Naive thymus-derived CD8-positive, alpha-beta T cell (primary cell): Measurements from ENCODE around the gene FUCA2. TPM values are rescaled to one million over a fixed set of nuclear protein-coding genes. Genes with fewer than 3 reads are reported as not detected.

ENCODE experiments used
- ATAC-seq, 2 donors: fragments of 150-1000 bp; cut with Tn5 transposase in 1 of 2; sonication (Bioruptor Pico), chemical (Tn5 transposase) in 1 of 2; 1 replicate in 1 of 2; 2 replicates in 1 of 2; pipeline ENCODE4 v1.10.0; 2021; ENCODE audit warnings: mild to moderate bottlenecking in 2 of 2, moderate library complexity in 2 of 2
- POLR2A ChIA-PET: fragments of 350-600 bp; sonication (Branson Sonifier 250); formaldehyde crosslinking; loops from one replicate; lab custom pipeline; 2021; ENCODE audit warnings: antibody characterized with exemption; lab: Charles Lee
- DNase-seq, 10 donors: peaks; one replicate each; pipeline versions ENCODE4 v3.0.0 to v3.0.0-alpha.2; 2020 to 2022
- H3K27ac Mint-ChIP-seq, 10 donors: one replicate each; pipeline ENCODE4 v1.8.0; 2020 to 2022; ENCODE audit warnings: mild to moderate bottlenecking in 10 of 10, mixed read lengths in 10 of 10, moderate library complexity in 4 of 10, inconsistent platforms in 1 of 10
- H3K27me3 Mint-ChIP-seq, 5 donors: one replicate each; pipeline ENCODE4 v1.8.0; 2021 to 2022; ENCODE audit warnings: mixed read lengths in 5 of 5
- H3K36me3 Mint-ChIP-seq, 3 donors: one replicate each; pipeline ENCODE4 v1.8.0; 2020 to 2022; ENCODE audit warnings: mixed read lengths in 3 of 3, mild to moderate bottlenecking in 2 of 3, inconsistent platforms in 1 of 3
- H3K4me1 Mint-ChIP-seq, 4 donors: one replicate each; pipeline ENCODE4 v1.8.0; 2021 to 2022; ENCODE audit warnings: mixed read lengths in 4 of 4
- H3K4me3 Mint-ChIP-seq, 10 donors: one replicate each; pipeline ENCODE4 v1.8.0; 2020 to 2022; ENCODE audit warnings: mild to moderate bottlenecking in 10 of 10, mixed read lengths in 10 of 10, moderate library complexity in 6 of 10, inconsistent platforms in 1 of 10
- H3K9me3 Mint-ChIP-seq, 9 donors: one replicate each; pipeline ENCODE4 v1.8.0; 2020 to 2022; ENCODE audit warnings: mixed read lengths in 9 of 9, mild to moderate bottlenecking in 3 of 9, inconsistent platforms in 1 of 9, moderate library complexity in 1 of 9
- polyA plus RNA-seq, 3 donors: library from polyadenylated mRNA; unstranded; fragments of 300-500 nt; fragmentation: Illumina TruSeq; gene quantifications; one replicate each; pipeline ENCODE4 v1.2.3, GENCODE V29; 2021
- total RNA-seq, 8 experiments: library from RNA in 2 of 8; stranded (reverse) in 2 of 8; gene quantifications; one replicate each; pipeline ENCODE4 v1.2.3 and lab custom pipeline; 2021 to 2026

The FUCA2 gene
- total and polyA plus RNA-seq, 5 experiments from 2014 or later: 3.1 to 13.1 (median 4.7) TPM

DNA sequence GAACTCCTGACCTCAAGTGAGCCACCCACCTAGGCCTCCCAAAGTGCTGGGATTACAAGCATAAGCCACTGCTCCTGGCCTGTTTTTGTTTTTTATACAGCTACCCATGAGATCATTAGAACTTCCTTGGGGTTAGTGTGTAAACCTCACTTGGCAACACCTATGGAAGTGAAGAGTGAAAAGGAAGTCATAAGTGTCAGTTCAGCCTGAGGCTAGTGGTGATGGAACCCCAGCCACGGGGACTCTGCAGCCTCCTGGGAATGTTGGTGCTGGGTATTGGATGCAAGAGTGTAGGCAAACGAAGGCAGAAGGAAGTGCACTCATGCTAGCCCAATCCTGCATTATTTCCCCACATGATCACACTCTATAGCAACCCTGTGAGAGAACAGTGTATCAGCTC lies 33.6 kb upstream of the FUCA2 start:
- peak overlapping the region in 7 of 10 donors; percentile 5 to 72 (median 44) for H3K4me3 Mint-ChIP-seq
- DNase-seq: no peak
- POLR2A ChIA-PET: no interaction called here
- H3K27ac Mint-ChIP-seq: peak overlapping the region in 9 of 10 donors; percentile 5 to 89 (median 74)
- no peaks in the 10 kb centered on the region for H3K36me3 Mint-ChIP-seq
- peaks cover 0 to 11% (median 0%) of the 10 kb centered on the region in 5 donors for H3K27me3 Mint-ChIP-seq
- H3K9me3 Mint-ChIP-seq: no peaks in the 10 kb centered on the region
- peaks cover 7 to 59% (median 18%) of the 10 kb centered on the region in 4 donors for H3K4me1 Mint-ChIP-seq
- ATAC-seq: no peak

GRCh38 chr6:143544011-143544696 lies 32.6 kb upstream of the FUCA2 start:
- ATAC-seq: no peak
- POLR2A ChIA-PET: no interaction called here
- H3K27ac Mint-ChIP-seq: peak overlapping the region in 3 of 10 donors; percentile 9 to 85 (median 65)
- peaks cover 0 to 11% (median 0%) of the 10 kb centered on the region in 5 donors for H3K27me3 Mint-ChIP-seq
- peak overlapping the region in 1 of 10 donors; percentile 11 for H3K4me3 Mint-ChIP-seq
- no peaks in the 10 kb centered on the region for H3K9me3 Mint-ChIP-seq
- no peak for DNase-seq
- H3K36me3 Mint-ChIP-seq: no peaks in the 10 kb centered on the region
- peaks cover 5 to 63% (median 23%) of the 10 kb centered on the region in 4 donors for H3K4me1 Mint-ChIP-seq

DNA sequence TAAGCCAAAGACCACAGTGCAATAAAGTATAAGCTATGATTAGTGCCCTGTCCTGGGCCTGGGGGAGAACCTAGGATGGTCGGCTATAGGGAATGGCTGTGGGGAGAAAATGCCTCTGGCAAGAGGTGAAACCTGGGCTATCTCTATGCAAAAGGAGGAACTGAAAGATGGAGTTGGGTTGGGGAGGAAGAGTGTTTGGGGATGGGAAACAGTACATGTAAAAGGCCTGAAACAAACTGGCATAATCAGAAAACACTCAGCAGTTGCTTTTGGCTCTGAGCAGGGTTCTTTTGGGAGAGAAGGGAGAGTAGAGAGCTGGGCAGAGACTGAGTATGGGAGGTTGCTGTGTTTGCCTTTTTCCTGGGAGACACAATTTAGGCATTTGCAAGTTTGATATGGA lies 31.9 kb upstream of the FUCA2 start:
- peaks cover 0 to 11% (median 0%) of the 10 kb centered on the region in 5 donors for H3K27me3 Mint-ChIP-seq
- peak overlapping the region in 1 of 10 donors; percentile 8 for H3K4me3 Mint-ChIP-seq
- H3K9me3 Mint-ChIP-seq: no peaks in the 10 kb centered on the region
- DNase-seq (no peak), ATAC-seq (no peak)
- H3K27ac Mint-ChIP-seq: peak overlapping the region in 3 of 10 donors; percentile 9 to 72 (median 23)
- H3K36me3 Mint-ChIP-seq: no peaks in the 10 kb centered on the region
- peaks cover 5 to 67% (median 23%) of the 10 kb centered on the region in 4 donors for H3K4me1 Mint-ChIP-seq
- POLR2A ChIA-PET: interaction anchor here (0.6 kb wide), 1 partner anchor 33 kb away, joined by 4 read pairs; no protein-coding TSS in a partner anchor

DNA sequence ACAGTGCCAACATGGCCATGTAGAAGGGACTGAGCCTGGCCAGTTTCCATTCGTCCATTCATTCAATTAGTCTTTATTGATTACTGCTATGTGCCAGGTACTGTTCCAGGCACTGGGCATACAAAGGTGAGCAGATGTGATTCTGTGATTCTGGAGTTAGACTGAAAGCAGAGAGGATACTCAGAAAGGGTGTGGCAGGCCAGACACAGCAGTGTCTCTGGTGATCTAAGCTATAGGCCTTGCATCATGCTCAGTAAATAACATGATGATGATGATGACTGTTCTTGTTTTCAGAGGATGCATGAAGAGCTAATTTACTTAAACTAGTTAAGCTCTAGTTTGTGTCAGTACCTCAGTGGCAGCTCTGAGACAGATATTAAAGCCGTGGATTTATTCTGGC lies 31.4 kb upstream of the FUCA2 start:
- POLR2A ChIA-PET: interaction anchor here (0.6 kb wide), 1 partner anchor 33 kb away, joined by 4 read pairs; no protein-coding TSS in a partner anchor
- Mint-ChIP-seq H3K4me1 (peaks cover 5 to 70% (median 25%) of the 10 kb centered on the region in 4 donors), H3K36me3 (no peaks in the 10 kb centered on the region), H3K9me3 (no peaks in the 10 kb centered on the region), H3K27ac (peak overlapping the region in 2 of 10 donors; percentile 22 to 72), H3K4me3 (no peak overlapping the region), H3K27me3 (peaks cover 0 to 11% (median 0%) of the 10 kb centered on the region in 5 donors)
- no peak for DNase-seq
- no peak for ATAC-seq

DNA sequence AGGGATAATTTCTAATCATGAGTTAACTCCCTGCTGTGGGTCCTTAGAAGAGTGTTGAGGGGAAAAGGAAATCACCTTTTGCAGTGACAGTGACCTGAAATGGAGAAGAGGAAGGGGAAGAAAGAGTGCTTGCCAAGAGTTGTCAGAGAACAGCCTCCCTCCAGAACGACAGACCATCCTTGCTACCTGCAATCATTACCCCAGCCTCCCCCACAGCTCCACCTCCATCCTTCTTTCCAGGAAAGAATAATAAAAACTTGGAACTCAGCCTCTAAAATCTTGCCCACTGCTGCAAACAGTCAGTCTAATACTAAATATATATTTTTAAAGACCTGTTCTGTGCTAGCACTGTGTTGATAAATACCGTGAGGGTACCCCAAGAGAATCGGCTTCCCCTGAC lies 28.7 kb upstream of the FUCA2 start:
- DNase-seq: no peak
- H3K4me1 Mint-ChIP-seq: peaks cover 7 to 67% (median 23%) of the 10 kb centered on the region in 4 donors
- no peaks in the 10 kb centered on the region for H3K36me3 Mint-ChIP-seq
- H3K9me3 Mint-ChIP-seq: no peaks in the 10 kb centered on the region
- peak overlapping the region in 3 of 10 donors; percentile 45 to 84 (median 51) for H3K4me3 Mint-ChIP-seq
- peak overlapping the region in 4 of 10 donors; percentile 3 to 84 (median 8) for H3K27ac Mint-ChIP-seq
- POLR2A ChIA-PET: no interaction called here
- peaks cover 0 to 11% (median 0%) of the 10 kb centered on the region in 5 donors for H3K27me3 Mint-ChIP-seq
- ATAC-seq: no peak

- peak overlapping the region in 2 of 10 donors; percentile 51 to 84 for H3K4me3 Mint-ChIP-seq
- H3K27ac Mint-ChIP-seq: peak overlapping the region in 2 of 10 donors; percentile 41 to 84
- POLR2A ChIA-PET: no interaction called here
These were observed 28.2 kb upstream of the FUCA2 start for GRCh38 chr6:143539734-143540133.

DNA sequence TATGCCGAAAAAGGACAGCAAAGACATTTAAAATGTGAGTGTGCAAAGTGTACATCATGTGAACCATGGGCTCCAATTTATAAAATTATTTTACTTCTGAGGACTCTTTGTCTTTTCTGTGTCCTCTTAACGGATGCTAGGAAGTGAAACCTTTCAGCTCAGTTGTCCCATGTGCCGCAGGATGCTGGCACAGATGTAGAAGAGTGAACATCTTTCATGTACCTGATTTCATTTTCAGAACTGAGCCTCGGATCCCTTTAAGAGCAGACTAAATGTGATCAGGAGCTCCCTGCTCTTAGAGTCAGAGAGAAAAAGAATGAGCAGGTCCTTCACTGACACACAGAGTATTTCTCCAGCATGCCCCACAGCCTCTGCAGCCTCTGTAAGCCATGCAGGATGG lies 27.6 kb upstream of the FUCA2 start:
- Mint-ChIP-seq H3K9me3 (no peaks in the 10 kb centered on the region), H3K36me3 (no peaks in the 10 kb centered on the region), H3K27ac (peak overlapping the region in 2 of 10 donors; percentile 41 to 84), H3K4me1 (peaks cover 6 to 64% (median 19%) of the 10 kb centered on the region in 4 donors), H3K4me3 (peak overlapping the region in 1 of 10 donors; percentile 84), H3K27me3 (peaks cover 0 to 11% (median 0%) of the 10 kb centered on the region in 5 donors)
- POLR2A ChIA-PET: no interaction called here
- ATAC-seq (no peak), DNase-seq (no peak)

More at GRCh38 chr6:143539734-143540133, 28.2 kb upstream of the FUCA2 start:
- Mint-ChIP-seq H3K27me3 (peaks cover 0 to 11% (median 0%) of the 10 kb centered on the region in 5 donors), H3K9me3 (no peaks in the 10 kb centered on the region), H3K36me3 (no peaks in the 10 kb centered on the region), H3K4me1 (peaks cover 6 to 67% (median 20%) of the 10 kb centered on the region in 4 donors)
- ATAC-seq (no peak), DNase-seq (no peak)

GRCh38 chr6:143538374-143538773 lies 26.9 kb upstream of the FUCA2 start:
- DNase-seq (no peak), ATAC-seq (no peak)
- H3K27me3 Mint-ChIP-seq: peaks cover 0 to 7% (median 0%) of the 10 kb centered on the region in 5 donors
- no peaks in the 10 kb centered on the region for H3K36me3 Mint-ChIP-seq
- POLR2A ChIA-PET: no interaction called here
- H3K4me3 Mint-ChIP-seq: peak overlapping the region; percentile 61 to 88 (median 80)
- peak overlapping the region in 3 of 10 donors; percentile 36 to 84 (median 75) for H3K27ac Mint-ChIP-seq
- H3K9me3 Mint-ChIP-seq: no peaks in the 10 kb centered on the region
- peaks cover 3 to 57% (median 17%) of the 10 kb centered on the region in 4 donors for H3K4me1 Mint-ChIP-seq

- peak overlapping the region; percentile 70 to 91 (median 80) for H3K4me3 Mint-ChIP-seq
- DNase-seq: peak; percentile 13 to 71 (median 48)
- peak; percentile 82 to 88 for ATAC-seq
- H3K27me3 Mint-ChIP-seq: no peaks in the 10 kb centered on the region
- peaks cover 2 to 44% (median 17%) of the 10 kb centered on the region in 4 donors for H3K4me1 Mint-ChIP-seq
- no peaks in the 10 kb centered on the region for H3K9me3 Mint-ChIP-seq
- peak overlapping the region in 7 of 10 donors; percentile 14 to 84 (median 43) for H3K27ac Mint-ChIP-seq
- POLR2A ChIA-PET: interaction anchor here (0.6 to 1.6 kb wide), 2 partner anchors 86 to 807 kb away, joined by 4 to 5 read pairs; partner anchors contain the start of genes ADAT2 and PEX3
- no peaks in the 10 kb centered on the region for H3K36me3 Mint-ChIP-seq
These were observed 25.6 kb upstream of the FUCA2 start for GRCh38 chr6:143536866-143537691.

GRCh38 chr6:143536461-143536865 lies 24.9 kb upstream of the FUCA2 start:
- H3K4me3 Mint-ChIP-seq: peak overlapping the region; percentile 68 to 91 (median 79)
- DNase-seq (peak in 8 of 10 donors; percentile 5 to 49 (median 26)), ATAC-seq (peak; percentile 69 to 79)
- H3K27ac Mint-ChIP-seq: peak overlapping the region in 6 of 10 donors; percentile 16 to 81 (median 68)
- no peaks in the 10 kb centered on the region for H3K9me3 Mint-ChIP-seq
- H3K36me3 Mint-ChIP-seq: no peaks in the 10 kb centered on the region
- POLR2A ChIA-PET: interaction anchor here (0.6 to 1.6 kb wide), 2 partner anchors 86 to 808 kb away, joined by 4 to 5 read pairs; partner anchors contain the start of genes ADAT2 and PEX3
- no peaks in the 10 kb centered on the region for H3K27me3 Mint-ChIP-seq
- H3K4me1 Mint-ChIP-seq: peaks cover 2 to 38% (median 17%) of the 10 kb centered on the region in 4 donors

DNA sequence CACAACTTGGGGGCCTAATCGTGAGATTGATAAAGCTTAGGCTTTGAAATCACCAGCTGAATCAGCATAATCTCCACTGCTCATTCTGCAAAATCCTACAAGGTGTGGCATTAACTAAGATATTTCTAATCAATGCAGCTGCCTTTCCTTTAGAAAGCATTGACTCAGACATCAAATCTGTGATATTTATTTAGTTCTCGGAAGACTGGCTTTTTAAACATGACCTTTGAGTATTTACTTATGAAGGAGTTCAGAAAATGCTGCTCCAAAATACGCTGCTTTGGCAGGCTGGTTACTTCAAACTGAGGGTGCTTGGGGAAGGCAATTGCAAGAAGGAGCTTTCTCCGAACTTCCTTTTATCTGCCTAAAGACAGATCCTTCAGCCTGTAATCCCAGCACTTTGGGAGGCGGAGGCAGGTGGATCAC lies 23.7 kb upstream of the FUCA2 start:
- peak overlapping the region in 3 of 10 donors; percentile 28 to 87 (median 53) for H3K4me3 Mint-ChIP-seq
- no peak for ATAC-seq

More for the DNA sequence above, 23.7 kb upstream of the FUCA2 start:
- no peak for DNase-seq
- POLR2A ChIA-PET: interaction anchor here (1.6 kb wide), 1 partner anchor 85 kb away, joined by 4 read pairs; the partner anchor contains the start of genes ADAT2 and PEX3
- H3K4me1 Mint-ChIP-seq: peaks cover 2 to 34% (median 16%) of the 10 kb centered on the region in 4 donors
- H3K9me3 Mint-ChIP-seq: no peaks in the 10 kb centered on the region
- H3K36me3 Mint-ChIP-seq: no peaks in the 10 kb centered on the region
- H3K27ac Mint-ChIP-seq: peak overlapping the region in 1 of 10 donors; percentile 1
- H3K27me3 Mint-ChIP-seq: no peaks in the 10 kb centered on the region
